ENCODE results near the gene PELO. TPM values are rescaled to one million over a fixed set of nuclear protein-coding genes. Genes with fewer than 3 reads are reported as not detected.
"Not testable (repeated sequence)": the region's sequence is repeated elsewhere in the genome, so short reads cannot be mapped to it uniquely, and the experiment has no call there.

Gene PELO
- total RNA-seq, 2 donors from 2014 or later = 10.2 to 14.9 TPM

- Histone ChIP-seq H3K9me3 (ENCODE audit: control insufficient read depth, low read length) (no peaks in the 10 kb centered on the region), H3K4me3 (ENCODE audit: low read length) (no peak overlapping the region), H3K9ac (ENCODE audit: extremely low read depth, low read length, poor library complexity, severe bottlenecking) (no peak overlapping the region), H3K27ac (ENCODE audit: low read depth, low read length) (no peak overlapping the region), H3K27me3 (ENCODE audit: control insufficient read depth, insufficient read depth, low read length, poor library complexity, severe bottlenecking) (no peaks in the 10 kb centered on the region), H3K4me1 (ENCODE audit: control insufficient read depth, insufficient read depth, low read length) (no peaks in the 10 kb centered on the region), H3K36me3 (ENCODE audit: control insufficient read depth, insufficient read depth, low read length) (no peaks in the 10 kb centered on the region)
- H3K4me3 Mint-ChIP-seq = no peak overlapping the region
- DNase-seq = no peak
- 83 to 92% methylated on average over 2 of the region's 2 CpGs for WGBS, 2 experiments (ENCODE audit: insufficient coverage in 1 of 2, insufficient read length in 1 of 2)
- no peaks in the 10 kb centered on the region for H3K27me3 Mint-ChIP-seq (ENCODE audit: insufficient read depth)
- no peak for TF ChIP-seq CTCF (conservative IDR thresholded peaks at IDR 0.05)
- no peak overlapping the region for H3K27ac Mint-ChIP-seq
- H3K4me1 Mint-ChIP-seq = no peaks in the 10 kb centered on the region
- H3K36me3 Mint-ChIP-seq (ENCODE audit: low read depth) = no peaks in the 10 kb centered on the region
- H3K9me3 Mint-ChIP-seq = no peaks in the 10 kb centered on the region
These were observed 44.7 kb upstream of the PELO start for GRCh38 chr5:52743012-52743411.

GRCh38 chr5:52743529-52743928 lies 44.2 kb upstream of the PELO start:
- Histone ChIP-seq H3K4me3 (ENCODE audit: low read length) (no peak overlapping the region), H3K27me3 (ENCODE audit: control insufficient read depth, insufficient read depth, low read length, poor library complexity, severe bottlenecking) (no peaks in the 10 kb centered on the region), H3K9me3 (ENCODE audit: control insufficient read depth, low read length) (no peaks in the 10 kb centered on the region), H3K4me1 (ENCODE audit: control insufficient read depth, insufficient read depth, low read length) (no peaks in the 10 kb centered on the region), H3K27ac (ENCODE audit: low read depth, low read length) (no peak overlapping the region), H3K36me3 (ENCODE audit: control insufficient read depth, insufficient read depth, low read length) (no peaks in the 10 kb centered on the region), H3K9ac (ENCODE audit: extremely low read depth, low read length, poor library complexity, severe bottlenecking) (no peak overlapping the region)
- Mint-ChIP-seq H3K9me3 (no peaks in the 10 kb centered on the region), H3K27me3 (ENCODE audit: insufficient read depth) (no peaks in the 10 kb centered on the region), H3K36me3 (ENCODE audit: low read depth) (no peaks in the 10 kb centered on the region), H3K4me3 (no peak overlapping the region), H3K4me1 (no peaks in the 10 kb centered on the region), H3K27ac (no peak overlapping the region)
- whole genome bisulfite sequencing, 2 experiments (ENCODE audit: insufficient coverage in 1 of 2, insufficient read length in 1 of 2) = no CpG with 5 or more reads among the region's 3 CpGs
- no peak for TF ChIP-seq CTCF (conservative IDR thresholded peaks at IDR 0.05)
- no peak for DNase-seq

GRCh38 chr5:52743970-52744369 lies 43.7 kb upstream of the PELO start:
- Histone ChIP-seq H3K4me3 (ENCODE audit: low read length) (no peak overlapping the region), H3K36me3 (ENCODE audit: control insufficient read depth, insufficient read depth, low read length) (no peaks in the 10 kb centered on the region), H3K27ac (ENCODE audit: low read depth, low read length) (no peak overlapping the region), H3K9ac (ENCODE audit: extremely low read depth, low read length, poor library complexity, severe bottlenecking) (no peak overlapping the region), H3K9me3 (ENCODE audit: control insufficient read depth, low read length) (no peaks in the 10 kb centered on the region), H3K4me1 (ENCODE audit: control insufficient read depth, insufficient read depth, low read length) (no peaks in the 10 kb centered on the region), H3K27me3 (ENCODE audit: control insufficient read depth, insufficient read depth, low read length, poor library complexity, severe bottlenecking) (no peaks in the 10 kb centered on the region)
- H3K27ac Mint-ChIP-seq = no peak overlapping the region
- TF ChIP-seq CTCF (conservative IDR thresholded peaks at IDR 0.05) = no peak
- no peak overlapping the region for H3K4me3 Mint-ChIP-seq
- no peaks in the 10 kb centered on the region for H3K4me1 Mint-ChIP-seq
- H3K9me3 Mint-ChIP-seq = no peaks in the 10 kb centered on the region
- 88 to 89% methylated on average over 1 of the region's 1 CpG for WGBS, 2 experiments (ENCODE audit: insufficient coverage in 1 of 2, insufficient read length in 1 of 2)
- no peaks in the 10 kb centered on the region for H3K27me3 Mint-ChIP-seq (ENCODE audit: insufficient read depth)
- H3K36me3 Mint-ChIP-seq (ENCODE audit: low read depth) = no peaks in the 10 kb centered on the region
- DNase-seq = no peak

GRCh38 chr5:52744867-52745458 lies 42.8 kb upstream of the PELO start:
- not testable (repeated sequence) for H3K9me3 ChIP-seq (ENCODE audit: control insufficient read depth, low read length)

More at GRCh38 chr5:52744867-52745458, 42.8 kb upstream of the PELO start:
- H3K4me1 ChIP-seq (ENCODE audit: control insufficient read depth, insufficient read depth, low read length); H3K9me3 Mint-ChIP-seq; H3K4me1 Mint-ChIP-seq; H3K4me3 ChIP-seq (ENCODE audit: low read length); H3K36me3 Mint-ChIP-seq (ENCODE audit: low read depth); DNase-seq; H3K9ac ChIP-seq (ENCODE audit: extremely low read depth, low read length, poor library complexity, severe bottlenecking); H3K36me3 ChIP-seq (ENCODE audit: control insufficient read depth, insufficient read depth, low read length); H3K27me3 ChIP-seq (ENCODE audit: control insufficient read depth, insufficient read depth, low read length, poor library complexity, severe bottlenecking); H3K27me3 Mint-ChIP-seq (ENCODE audit: insufficient read depth); H3K27ac ChIP-seq (ENCODE audit: low read depth, low read length); H3K27ac Mint-ChIP-seq; H3K4me3 Mint-ChIP-seq: not testable (repeated sequence)
- WGBS, 2 experiments (ENCODE audit: insufficient coverage in 1 of 2, insufficient read length in 1 of 2) = 87% methylated on average over 2 of the region's 2 CpGs; no CpG with 5 or more reads in 1 of the 2 experiments
